SU-DHL-6 (cell line): ENCODE data around the gene IL13RA2.

ENCODE experiments used
- H2AFZ ChIP-seq: fragments of 200-600 bp; sonication (generic); 2 replicates; pipeline ENCODE4 v1.6.1; 2014; ENCODE audit warnings: low read depth, mild to moderate bottlenecking, moderate library complexity, mixed read lengths, antibody characterized with exemption, low read length; ENCODE audit not compliant: severe bottlenecking
- H3F3A ChIP-seq: fragments of 200-600 bp; shearing (Covaris generic); 2 replicates; pipeline ENCODE4 v1.6.0; 2016; ENCODE audit warnings: antibody characterized with exemption, mild to moderate bottlenecking; ENCODE audit not compliant: insufficient read depth
- H3K27ac ChIP-seq: fragments of 200-600 bp; sonication (generic); 2 replicates; pipeline ENCODE4 v1.5.1; 2016; ENCODE audit warnings: low read depth, mild to moderate bottlenecking, low read length, moderate library complexity, mixed read lengths
- H3K27me3 ChIP-seq: fragments of 200-600 bp; sonication (generic), shearing (Covaris generic); 2 replicates; pipeline ENCODE4 v1.6.0; 2014; ENCODE audit warnings: mild to moderate bottlenecking, low read length
- H3K36me3 ChIP-seq: fragments of 200-600 bp; sonication (generic); 2 replicates; pipeline ENCODE4 v1.6.1; 2014; ENCODE audit warnings: mild to moderate bottlenecking, low read length, mixed read lengths
- H3K4me2 ChIP-seq: fragments of 300-600, 200-600 bp; shearing (Covaris generic), sonication (generic); 2 replicates; pipeline ENCODE4 v1.6.0; 2014; ENCODE audit warnings: low read length, low read depth, mild to moderate bottlenecking; ENCODE audit not compliant: poor library complexity, severe bottlenecking
- H3K4me3 ChIP-seq: fragments of 200-600 bp; sonication (generic); 2 replicates; pipeline ENCODE4 v1.5.1; 2014; ENCODE audit warnings: antibody characterized with exemption, low read length, mild to moderate bottlenecking, mixed read lengths; ENCODE audit not compliant: insufficient read depth, poor library complexity, severe bottlenecking
- H3K79me2 ChIP-seq: fragments of 200-600 bp; sonication (generic); 2 replicates; pipeline ENCODE4 v1.6.1; 2014; ENCODE audit warnings: mild to moderate bottlenecking, low read length, moderate library complexity; ENCODE audit not compliant: insufficient read depth
- H3K9ac ChIP-seq: fragments of 200-600 bp; sonication (generic); 2 replicates; pipeline ENCODE4 v1.7.0; 2014; ENCODE audit warnings: mild to moderate bottlenecking, low read length
- H3K9me2 ChIP-seq: fragments of 200-600 bp; sonication (generic); replicated peaks from 2 replicates; pipeline ENCODE4 v1.6.1; 2014; ENCODE audit warnings: low read length; ENCODE audit not compliant: insufficient read depth
- H3K9me3 ChIP-seq: fragments of 200-600 bp; sonication (generic); 2 replicates; pipeline ENCODE4 v1.6.1; 2014; ENCODE audit warnings: low read length, mixed read lengths; ENCODE audit not compliant: insufficient read depth
- H4K20me1 ChIP-seq: fragments of 200-600 bp; sonication (generic); 2 replicates; pipeline ENCODE4 v1.6.1; 2014; ENCODE audit warnings: low read depth, mild to moderate bottlenecking, antibody characterized with exemption, low read length, moderate library complexity, mixed read lengths
- CTCF ChIP-seq: fragments of 200-600 bp; sonication (generic); IDR thresholded peaks from one replicate; pipeline ENCODE4 v1.5.1; 2017; ENCODE audit warnings: antibody characterized with exemption, mild to moderate bottlenecking, low read length, moderate library complexity; ENCODE audit not compliant: insufficient read depth, poor library complexity, severe bottlenecking
- EZH2phosphoT487 ChIP-seq: fragments of 200-600 bp; sonication (generic), shearing (Covaris generic); conservative IDR thresholded peaks from 2 replicates; pipeline ENCODE4 v1.6.1; 2018; ENCODE audit warnings: mild to moderate bottlenecking, antibody characterized with exemption, low read length, moderate library complexity, mixed read lengths

Gene IL13RA2

GRCh38 chrX:114970806-114971205 is 46.6 kb downstream of the IL13RA2 start:
- no peaks in the 10 kb centered on the region for H3K36me3 ChIP-seq

GRCh38 chrX:114964374-114964773 is 53.0 kb downstream of the IL13RA2 start:
- no peaks in the 10 kb centered on the region for H3K9me2 ChIP-seq
- H3K36me3 ChIP-seq: no peaks in the 10 kb centered on the region
- H3K4me3 ChIP-seq: no peak overlapping the region
- no peaks in the 10 kb centered on the region for H3K79me2 ChIP-seq
- H3K4me2 ChIP-seq: no peak overlapping the region
- H3F3A ChIP-seq: no peaks in the 10 kb centered on the region
- no peak overlapping the region for H3K27ac ChIP-seq
- H3K9ac ChIP-seq: no peak overlapping the region
- H3K9me3 ChIP-seq: no peaks in the 10 kb centered on the region
- H4K20me1 ChIP-seq: no peaks in the 10 kb centered on the region
- H2AFZ ChIP-seq: no peak overlapping the region
- TF ChIP-seq CTCF (no peak), EZH2phosphoT487 (no peak)
- no peaks in the 10 kb centered on the region for H3K27me3 ChIP-seq

More at GRCh38 chrX:114970806-114971205, 46.6 kb downstream of the IL13RA2 start:
- Histone ChIP-seq H3F3A (no peaks in the 10 kb centered on the region), H3K27me3 (no peaks in the 10 kb centered on the region), H3K4me2 (no peak overlapping the region), H3K27ac (no peak overlapping the region), H2AFZ (no peak overlapping the region), H3K9me2 (no peaks in the 10 kb centered on the region), H3K4me3 (no peak overlapping the region), H3K9ac (no peak overlapping the region), H4K20me1 (no peaks in the 10 kb centered on the region), H3K79me2 (no peaks in the 10 kb centered on the region), H3K9me3 (no peaks in the 10 kb centered on the region)
- no peak for TF ChIP-seq CTCF

GRCh38 chrX:114962209-114962608 is 55.2 kb downstream of the IL13RA2 start:
- H3K27me3 ChIP-seq: no peaks in the 10 kb centered on the region
- no peaks in the 10 kb centered on the region for H3K79me2 ChIP-seq
- no peaks in the 10 kb centered on the region for H3K9me2 ChIP-seq
- H3K9ac ChIP-seq: no peak overlapping the region
- no peak overlapping the region for H3K27ac ChIP-seq
- H3K36me3 ChIP-seq: no peaks in the 10 kb centered on the region
- H4K20me1 ChIP-seq: no peaks in the 10 kb centered on the region
- no peak overlapping the region for H3K4me2 ChIP-seq
- no peak for TF ChIP-seq EZH2phosphoT487
- no peak for TF ChIP-seq CTCF
- no peaks in the 10 kb centered on the region for H3F3A ChIP-seq
- H3K4me3 ChIP-seq: no peak overlapping the region
- no peak overlapping the region for H2AFZ ChIP-seq
- no peaks in the 10 kb centered on the region for H3K9me3 ChIP-seq

- TF ChIP-seq EZH2phosphoT487: no peak
- no peak for TF ChIP-seq CTCF
- no peak overlapping the region for H3K9ac ChIP-seq
- H3K9me3 ChIP-seq: no peaks in the 10 kb centered on the region
- no peaks in the 10 kb centered on the region for H3K27me3 ChIP-seq
- no peak overlapping the region for H2AFZ ChIP-seq
- no peak overlapping the region for H3K4me2 ChIP-seq
- no peaks in the 10 kb centered on the region for H3K79me2 ChIP-seq
- no peaks in the 10 kb centered on the region for H3K36me3 ChIP-seq
- no peaks in the 10 kb centered on the region for H3K9me2 ChIP-seq
- no peak overlapping the region for H3K27ac ChIP-seq
- H4K20me1 ChIP-seq: no peaks in the 10 kb centered on the region
- H3K4me3 ChIP-seq: no peak overlapping the region
- H3F3A ChIP-seq: no peaks in the 10 kb centered on the region
Observed at GRCh38 chrX:114959729-114960128, 57.7 kb downstream of the IL13RA2 start.
